Kidney (tissue), 14 donors: Measurements from ENCODE around the gene MTHFSD. TPM values are rescaled to one million over a fixed set of nuclear protein-coding genes. Genes with fewer than 3 reads are reported as not detected.
A peak's percentile ranks its signal among the peaks of the same experiment; 100 is the strongest.

Source experiments
- DNase-seq, 5 donors: peaks; one replicate each; pipeline ENCODE4 v3.0.0-alpha.2; 2013 to 2020
- FAIRE-seq: peaks from 2 replicates; lab custom pipeline; 2012; peaks lifted over from hg19 to GRCh38; lab: Jason Lieb, UNC
- H3K27ac ChIP-seq, 2 donors: one replicate each; pipeline ENCODE4 v1.7.0; 2013; ENCODE audit warnings: low read depth in 2 of 2, low read length in 2 of 2, inconsistent platforms in 1 of 2
- H3K27me3 ChIP-seq: one replicate; pipeline ENCODE4 v1.7.1; 2013; ENCODE audit warnings: low read length, inconsistent platforms; ENCODE audit not compliant: control insufficient read depth, insufficient read depth
- H3K36me3 ChIP-seq, 3 donors: one replicate each; pipeline versions ENCODE4 v1.7.0 to v1.7.1; 2013; ENCODE audit warnings: low read length in 3 of 3, control low read depth in 1 of 3, inconsistent platforms in 1 of 3; ENCODE audit not compliant: insufficient read depth in 3 of 3, control insufficient read depth in 2 of 3
- H3K4me1 ChIP-seq, 3 donors: one replicate each; pipeline versions ENCODE4 v1.7.0 to v1.7.1; 2013; ENCODE audit warnings: low read length in 3 of 3, inconsistent platforms in 1 of 3, low read depth in 1 of 3; ENCODE audit not compliant: control insufficient read depth in 2 of 3, insufficient read depth in 2 of 3
- H3K4me3 ChIP-seq, 3 donors: one replicate each; pipeline versions ENCODE4 v1.7.0 to v1.8.1; 2013; ENCODE audit warnings: low read length in 3 of 3, control low read depth in 1 of 3, inconsistent platforms in 1 of 3
- H3K9ac ChIP-seq, 3 donors: one replicate each; pipeline versions ENCODE4 v1.7.0 to v1.7.1; 2013; ENCODE audit warnings: low read length in 3 of 3, control low read depth in 1 of 3, inconsistent platforms in 1 of 3
- H3K9me3 ChIP-seq, 3 donors: one replicate each; pipeline versions ENCODE4 v1.7.0 to v1.7.1; 2013; ENCODE audit warnings: low read length in 3 of 3, control low read depth in 1 of 3, inconsistent platforms in 1 of 3; ENCODE audit not compliant: control insufficient read depth in 2 of 3, insufficient read depth in 1 of 3
- CTCF ChIP-seq: IDR thresholded peaks from 3 replicates; pipeline ENCODE4 v1.5.1; 2012; ENCODE audit warnings: mild to moderate bottlenecking, moderate library complexity, borderline replicate concordance; ENCODE audit not compliant: insufficient read depth; ENCODE audit errors: extremely low read depth
- intact Hi-C: fragments of 100-400 bp; cut with DNase I; formaldehyde crosslinking; loops from one replicate; pipeline ENCODE4 v1.11.1; 2022
- polyA plus RNA-seq: library from polyadenylated mRNA; stranded (reverse); fragments of 350-450 nt; fragmentation: Illumina TruSeq; extraction: RNeasy Lipid Tissue Mini Kit (QIAGEN cat#74804); gene quantifications from one replicate; pipeline ENCODE4 v1.2.3, GENCODE V29; 2014; ENCODE audit warnings: low read depth, low replicate concordance; ENCODE audit not compliant: insufficient read depth
- total RNA-seq: library from RNA; stranded (reverse); fragmentation: NEBNext Ultra II Directional; extraction: Animal tissue kit (Norgen Biotek cat#: 25700); gene quantifications from one replicate; pipeline ENCODE4 v1.2.1, GENCODE V29; 2021
- donor health status: control.
- donor health status: control.
- donor health status: control.
- donor health status: control.
- donor health status: control.
- donor health status: DM: yes; HTN: yes; CAD: no.
- donor health status: Normal renal cell carcinoma (clear cell type).

Gene MTHFSD
- total and polyA plus RNA-seq, 2 donors from 2014 or later = 11.3 to 26.2 TPM

- Histone ChIP-seq H3K9ac (no peak overlapping the region), H3K4me1 (peaks cover 0 to 15% (median 0%) of the 10 kb centered on the region in 3 donors), H3K9me3 (no peaks in the 10 kb centered on the region), H3K27ac (no peak overlapping the region), H3K27me3 (peaks cover 61% of the 10 kb centered on the region), H3K4me3 (no peak overlapping the region), H3K36me3 (no peaks in the 10 kb centered on the region)
- no peak for FAIRE-seq
- peak in 1 of 5 donors; percentile 7 for DNase-seq
- no peak for TF ChIP-seq CTCF
- intact Hi-C loops = loop anchor here (10.0 kb wide), 1 partner anchor 173 kb away; no protein-coding TSS in a partner anchor
These were observed 47.6 kb downstream of the MTHFSD start for GRCh38 chr16:86507173-86508027.

- TF ChIP-seq CTCF = no peak
- no peak overlapping the region for H3K9ac ChIP-seq
- FAIRE-seq = no peak
- H3K36me3 ChIP-seq = no peaks in the 10 kb centered on the region
- H3K27me3 ChIP-seq = peaks cover 65% of the 10 kb centered on the region
- no peak for DNase-seq
- H3K27ac ChIP-seq = no peak overlapping the region
- peaks cover 0 to 15% (median 0%) of the 10 kb centered on the region in 3 donors for H3K4me1 ChIP-seq
- no peak overlapping the region for H3K4me3 ChIP-seq
- intact Hi-C loops = loop anchor here (10.0 kb wide), 1 partner anchor 171 kb away; no protein-coding TSS in a partner anchor
- H3K9me3 ChIP-seq = no peaks in the 10 kb centered on the region
These were observed 48.9 kb downstream of the MTHFSD start for GRCh38 chr16:86505899-86506864.

- Histone ChIP-seq H3K9me3 (no peaks in the 10 kb centered on the region), H3K27me3 (peaks cover 71% of the 10 kb centered on the region), H3K4me1 (peaks cover 0 to 15% (median 0%) of the 10 kb centered on the region in 3 donors), H3K27ac (no peak overlapping the region), H3K4me3 (no peak overlapping the region), H3K36me3 (no peaks in the 10 kb centered on the region), H3K9ac (no peak overlapping the region)
- DNase-seq (peak in 3 of 5 donors; percentile 42 to 49 (median 42)), FAIRE-seq (no peak)
- intact Hi-C loops = loop anchor here (10.0 kb wide), 1 partner anchor 171 kb away; no protein-coding TSS in a partner anchor
- no peak for TF ChIP-seq CTCF
These were observed 49.7 kb downstream of the MTHFSD start for GRCh38 chr16:86505185-86505898.
